H9 (cell line): ENCODE data around the gene PNPLA7. TPM values are rescaled to one million over a fixed set of nuclear protein-coding genes. Genes with fewer than 3 reads are reported as not detected.

Source experiments
- DNase-seq: peaks from one replicate; pipeline ENCODE4 v3.0.0-alpha.2; 2017
- H2AFZ ChIP-seq: one replicate; pipeline ENCODE4 v1.6.1; 2013; ENCODE audit warnings: mild to moderate bottlenecking, low read length, control low read depth, moderate library complexity
- H2AK5ac ChIP-seq: 2 replicates; pipeline ENCODE4 v1.6.1; 2013; ENCODE audit warnings: low read length, control low read depth, mixed read lengths; ENCODE audit not compliant: insufficient read length
- H2BK120ac ChIP-seq: one replicate; pipeline ENCODE4 v1.6.1; 2013; ENCODE audit warnings: low read depth, mild to moderate bottlenecking, low read length, control low read depth, inconsistent platforms; ENCODE audit not compliant: poor library complexity, severe bottlenecking
- H2BK12ac ChIP-seq: 2 replicates; pipeline ENCODE4 v1.6.1; 2013; ENCODE audit warnings: low read length, control low read depth, mixed read lengths, low read depth; ENCODE audit not compliant: insufficient read length
- H2BK15ac ChIP-seq: 2 replicates; pipeline ENCODE4 v1.6.1; 2013; ENCODE audit warnings: low read depth, low read length, control low read depth
- H2BK20ac ChIP-seq: one replicate; pipeline ENCODE4 v1.6.1; 2013; ENCODE audit warnings: low read depth, mild to moderate bottlenecking, low read length, control low read depth, inconsistent platforms; ENCODE audit not compliant: poor library complexity, severe bottlenecking
- H2BK5ac ChIP-seq: 2 replicates; pipeline ENCODE4 v1.6.1; 2013; ENCODE audit warnings: low read length, control low read depth, mixed read lengths; ENCODE audit not compliant: insufficient read length
- H3K14ac ChIP-seq: 2 replicates; pipeline ENCODE4 v1.6.1; 2013; ENCODE audit warnings: low read length, control low read depth; ENCODE audit not compliant: insufficient read depth
- H3K18ac ChIP-seq: 2 replicates; pipeline ENCODE4 v1.6.1; 2013; ENCODE audit warnings: low read depth, mild to moderate bottlenecking, mixed read lengths, low read length, control low read depth; ENCODE audit not compliant: insufficient read length
- H3K23ac ChIP-seq: 2 replicates; pipeline ENCODE4 v1.6.1; 2013; ENCODE audit warnings: low read length, control low read depth, mixed read lengths, low read depth; ENCODE audit not compliant: insufficient read length
- H3K23me2 ChIP-seq: 2 replicates; pipeline ENCODE4 v1.6.1; 2013; ENCODE audit warnings: low read depth, mild to moderate bottlenecking, mixed read lengths, low read length, control low read depth; ENCODE audit not compliant: insufficient read length, poor library complexity, severe bottlenecking
- H3K27ac ChIP-seq: 2 replicates; pipeline ENCODE4 v1.5.1; 2013; ENCODE audit warnings: low read length, control low read depth, mixed read lengths, low read depth; ENCODE audit not compliant: insufficient read length
- H3K27me3 ChIP-seq: 2 replicates; pipeline ENCODE4 v1.6.1; 2013; ENCODE audit warnings: low read length, control low read depth, inconsistent platforms; ENCODE audit not compliant: insufficient read depth
- H3K4ac ChIP-seq: 2 replicates; pipeline ENCODE4 v1.6.1; 2013; ENCODE audit warnings: low read depth, mild to moderate bottlenecking, control low read depth, inconsistent platforms, low read length, moderate library complexity
- H3K4me1 ChIP-seq: 2 replicates; pipeline ENCODE4 v1.6.1; 2013; ENCODE audit warnings: low read length, control low read depth, inconsistent platforms; ENCODE audit not compliant: insufficient read depth
- H3K4me2 ChIP-seq: 2 replicates; pipeline ENCODE4 v1.6.1; 2013; ENCODE audit warnings: low read length, control low read depth, mixed read lengths; ENCODE audit not compliant: insufficient read length, insufficient read depth
- H3K56ac ChIP-seq: 2 replicates; pipeline ENCODE4 v1.6.1; 2013; ENCODE audit warnings: low read depth, mild to moderate bottlenecking, mixed read lengths, low read length, control low read depth; ENCODE audit not compliant: insufficient read length
- H3K79me1 ChIP-seq: 2 replicates; pipeline ENCODE4 v1.6.1; 2013; ENCODE audit warnings: low read depth, mild to moderate bottlenecking, moderate library complexity, low read length, control low read depth, inconsistent platforms; ENCODE audit not compliant: insufficient read depth, poor library complexity, severe bottlenecking
- H3K79me2 ChIP-seq: 2 replicates; pipeline ENCODE4 v1.6.1; 2013; ENCODE audit warnings: low read length, control low read depth, inconsistent platforms; ENCODE audit not compliant: insufficient read depth
- H3K9ac ChIP-seq: 2 replicates; pipeline ENCODE4 v1.6.1; 2013; ENCODE audit warnings: low read length, control low read depth, mixed read lengths; ENCODE audit not compliant: insufficient read length; ENCODE audit errors: extremely low read depth
- H3K9me3 ChIP-seq: one replicate; pipeline ENCODE4 v1.6.1; 2013; ENCODE audit warnings: low read depth, low read length, inconsistent platforms; ENCODE audit not compliant: control insufficient read depth
- H3T11ph ChIP-seq: one replicate; pipeline ENCODE4 v1.6.1; 2013; ENCODE audit warnings: mild to moderate bottlenecking, low read length, control low read depth, inconsistent platforms
- H4K20me1 ChIP-seq: one replicate; pipeline ENCODE4 v1.6.1; 2013; ENCODE audit not compliant: control insufficient read depth, insufficient read length, insufficient read depth
- H4K5ac ChIP-seq: 2 replicates; pipeline ENCODE4 v1.6.1; 2013; ENCODE audit warnings: low read depth, mild to moderate bottlenecking, mixed read lengths, low read length, control low read depth; ENCODE audit not compliant: insufficient read length
- H4K8ac ChIP-seq: replicated peaks from 2 replicates; pipeline ENCODE4 v1.6.1; 2013; ENCODE audit warnings: low read length, control low read depth, mixed read lengths, low read depth; ENCODE audit not compliant: insufficient read length
- H4K91ac ChIP-seq: 2 replicates; pipeline ENCODE4 v1.6.1; 2013; ENCODE audit warnings: low read depth, mild to moderate bottlenecking, moderate library complexity, mixed read lengths, low read length, control low read depth; ENCODE audit not compliant: insufficient read length
- H3K27ac Mint-ChIP-seq, 3 experiments: 2 replicates in 2 of 3; 3 replicates in 1 of 3; pipeline ENCODE4 v1.8.0; 2020 to 2021; ENCODE audit warnings: mixed read lengths in 3 of 3, mild to moderate bottlenecking in 1 of 3, moderate library complexity in 1 of 3
- H3K27me3 Mint-ChIP-seq: 2 replicates; pipeline ENCODE4 v1.8.0; 2021; ENCODE audit warnings: low read depth, mild to moderate bottlenecking, moderate library complexity, mixed read lengths
- H3K36me3 Mint-ChIP-seq, 3 experiments: 2 replicates in 2 of 3; 3 replicates in 1 of 3; pipeline ENCODE4 v1.8.0; 2020 to 2021; ENCODE audit warnings: low read depth in 3 of 3, mixed read lengths in 3 of 3; ENCODE audit not compliant: insufficient read depth in 1 of 3
- H3K4me1 Mint-ChIP-seq, 2 experiments: 2 replicates each; pipeline ENCODE4 v1.8.0; 2020; ENCODE audit warnings: mixed read lengths in 2 of 2
- H3K4me3 Mint-ChIP-seq, 2 experiments: 2 replicates in 1 of 2; 3 replicates in 1 of 2; pipeline ENCODE4 v1.8.0; 2020 to 2021; ENCODE audit warnings: mild to moderate bottlenecking in 2 of 2, mixed read lengths in 2 of 2, moderate library complexity in 1 of 2
- H3K9me3 Mint-ChIP-seq, 2 experiments: 2 replicates in 1 of 2; 3 replicates in 1 of 2; pipeline ENCODE4 v1.8.0; 2020; ENCODE audit warnings: mild to moderate bottlenecking in 2 of 2, mixed read lengths in 2 of 2, moderate library complexity in 1 of 2
- WGBS: extraction: QIAGEN DNeasy Blood & Tissue Kit; methylation state at CpG from one replicate; pipeline ENCODE4 v1.1.7; 2013; ENCODE audit warnings: missing lambda C conversion rate, low lambda C conversion rate, mixed read lengths; ENCODE audit not compliant: insufficient read length; ENCODE audit errors: extremely low coverage; 5-methylcytosine and 5-hydroxymethylcytosine counted together
- total RNA-seq: library from RNA; stranded (reverse); gene quantifications from 2 replicates; pipeline ENCODE4 v1.2.1, GENCODE V29; 2021
- TF ChIP-seq, protein P1 (sequence below): fragments of 200-600 bp; sonication (generic); conservative IDR thresholded peaks from 3 replicates; pipeline ENCODE4 v1.8.0; 2021; ENCODE audit warnings: antibody characterized with exemption, mild to moderate bottlenecking

Gene PNPLA7
- total RNA-seq, 1 experiment from 2014 or later, result 1.8 TPM

DNA sequence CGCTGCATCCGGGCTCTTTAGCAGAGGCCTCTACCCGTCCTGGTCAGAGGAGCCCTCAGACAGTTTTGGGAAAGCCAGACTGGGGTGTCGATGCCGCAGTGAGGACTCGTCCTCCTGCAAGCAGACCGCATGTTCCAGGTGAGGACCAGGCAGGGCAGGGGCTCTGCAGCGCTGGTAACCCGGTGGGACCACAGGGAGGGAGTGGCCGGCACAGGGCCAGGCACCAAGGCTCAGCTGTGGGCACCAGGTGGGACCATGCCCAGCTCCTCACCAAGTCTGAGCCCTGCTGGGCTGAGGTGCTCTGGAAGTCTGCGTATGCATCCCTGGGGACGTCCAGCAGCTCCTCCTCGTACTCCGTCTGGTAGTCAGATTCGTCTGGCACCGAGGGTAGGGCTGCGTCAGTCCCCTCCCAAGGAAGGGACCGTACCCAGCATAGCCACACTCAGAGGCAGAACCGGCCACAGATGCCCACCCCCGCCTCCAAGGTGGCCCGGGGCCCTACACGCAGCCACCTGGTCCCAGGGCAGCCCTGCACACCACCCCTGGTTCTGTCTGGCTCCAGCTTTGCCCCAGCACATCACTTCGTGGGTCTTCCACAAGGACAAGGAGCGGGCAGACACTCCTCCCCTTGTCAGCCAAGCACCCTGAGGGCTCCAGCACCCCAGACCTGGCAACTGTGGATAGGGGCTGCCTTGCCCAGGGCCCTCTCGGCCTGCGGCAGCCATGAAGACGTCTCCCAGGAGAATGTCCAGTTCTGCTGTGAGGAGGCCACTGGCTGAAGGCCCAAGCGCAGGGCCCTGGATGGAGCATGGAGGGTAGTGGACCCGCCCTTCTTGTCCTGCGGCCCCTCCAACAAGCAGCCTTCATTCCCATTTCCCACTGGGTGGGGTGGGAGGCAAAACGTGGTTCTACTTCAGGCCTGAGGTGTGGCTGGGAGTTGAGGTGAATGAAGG is 89.6 kb downstream of the PNPLA7 start:
- Histone ChIP-seq H4K5ac (no peak overlapping the region), H3K18ac (no peak overlapping the region), H2BK120ac (no peak overlapping the region), H3K9me3 (no peaks in the 10 kb centered on the region), H3K56ac (no peak overlapping the region), H2BK12ac (no peak overlapping the region), H4K91ac (no peak overlapping the region), H2AK5ac (no peak overlapping the region), H3K9ac (no peak overlapping the region), H3K79me2 (no peaks in the 10 kb centered on the region), H2BK20ac (no peak overlapping the region), H3K14ac (no peak overlapping the region), H3K79me1 (no peaks in the 10 kb centered on the region), H3T11ph (no peak overlapping the region), H3K23me2 (peaks cover 9% of the 10 kb centered on the region), H4K8ac (no peak overlapping the region), H3K23ac (no peak overlapping the region), H2BK15ac (no peak overlapping the region; the same call in 1 of the 2 replicates), H4K20me1 (peaks cover 3% of the 10 kb centered on the region), H3K27ac (no peak overlapping the region), H2BK5ac (no peak overlapping the region), H3K4me2 (no peak overlapping the region), H2AFZ (no peak overlapping the region), H3K27me3 (no peaks in the 10 kb centered on the region; the same call in 1 of the 2 replicates), H3K4ac (no peak overlapping the region), H3K4me1 (no peaks in the 10 kb centered on the region)
- H3K27ac Mint-ChIP-seq, result no peak overlapping the region
- H3K4me3 Mint-ChIP-seq, result no peak overlapping the region
- no peaks in the 10 kb centered on the region for H3K9me3 Mint-ChIP-seq
- peaks cover 0 to 16% (median 11%) of the 10 kb centered on the region in 3 experiments; a peak in 4 of 7 replicates for H3K36me3 Mint-ChIP-seq
- peak; percentile 28 for DNase-seq
- WGBS, result no CpG with 5 or more reads among the region's 31 CpGs
- H3K27me3 Mint-ChIP-seq, result peaks cover 30% of the 10 kb centered on the region
- H3K4me1 Mint-ChIP-seq, result peaks cover 0 to 4% of the 10 kb centered on the region in 2 experiments; a peak in 1 of 4 replicates
- TF ChIP-seq, protein P1, sequence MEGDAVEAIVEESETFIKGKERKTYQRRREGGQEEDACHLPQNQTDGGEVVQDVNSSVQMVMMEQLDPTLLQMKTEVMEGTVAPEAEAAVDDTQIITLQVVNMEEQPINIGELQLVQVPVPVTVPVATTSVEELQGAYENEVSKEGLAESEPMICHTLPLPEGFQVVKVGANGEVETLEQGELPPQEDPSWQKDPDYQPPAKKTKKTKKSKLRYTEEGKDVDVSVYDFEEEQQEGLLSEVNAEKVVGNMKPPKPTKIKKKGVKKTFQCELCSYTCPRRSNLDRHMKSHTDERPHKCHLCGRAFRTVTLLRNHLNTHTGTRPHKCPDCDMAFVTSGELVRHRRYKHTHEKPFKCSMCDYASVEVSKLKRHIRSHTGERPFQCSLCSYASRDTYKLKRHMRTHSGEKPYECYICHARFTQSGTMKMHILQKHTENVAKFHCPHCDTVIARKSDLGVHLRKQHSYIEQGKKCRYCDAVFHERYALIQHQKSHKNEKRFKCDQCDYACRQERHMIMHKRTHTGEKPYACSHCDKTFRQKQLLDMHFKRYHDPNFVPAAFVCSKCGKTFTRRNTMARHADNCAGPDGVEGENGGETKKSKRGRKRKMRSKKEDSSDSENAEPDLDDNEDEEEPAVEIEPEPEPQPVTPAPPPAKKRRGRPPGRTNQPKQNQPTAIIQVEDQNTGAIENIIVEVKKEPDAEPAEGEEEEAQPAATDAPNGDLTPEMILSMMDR, result no peak
